GM21515 (cell line): ENCODE results near the gene SLC8A1.

Experiments used
- ATAC-seq: cut with Tn5 transposase; IDR thresholded peaks from one replicate; pipeline ENCODE4 v1.9.1; 2021; ENCODE audit not compliant: unreplicated experiment

The SLC8A1 gene

DNA sequence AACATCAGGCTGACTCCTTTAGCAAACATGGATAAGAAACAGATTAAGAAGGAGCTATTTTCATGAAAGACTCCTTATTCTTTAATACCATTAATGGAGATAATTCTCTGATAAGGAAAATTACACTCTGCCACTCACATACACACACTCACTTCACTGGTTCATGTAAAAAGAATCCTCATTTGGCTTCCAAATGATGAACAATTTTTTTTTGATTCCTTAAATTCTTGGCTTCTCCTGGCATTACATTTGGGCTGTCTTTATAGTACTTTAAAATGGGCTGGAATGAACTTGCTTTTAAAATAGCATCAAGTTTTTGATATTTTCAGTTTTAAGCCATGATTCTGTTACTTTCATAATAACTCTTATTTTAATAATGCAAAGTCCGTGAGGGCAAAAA, 328.6 kb downstream of the SLC8A1 start:
- no peak for ATAC-seq

DNA sequence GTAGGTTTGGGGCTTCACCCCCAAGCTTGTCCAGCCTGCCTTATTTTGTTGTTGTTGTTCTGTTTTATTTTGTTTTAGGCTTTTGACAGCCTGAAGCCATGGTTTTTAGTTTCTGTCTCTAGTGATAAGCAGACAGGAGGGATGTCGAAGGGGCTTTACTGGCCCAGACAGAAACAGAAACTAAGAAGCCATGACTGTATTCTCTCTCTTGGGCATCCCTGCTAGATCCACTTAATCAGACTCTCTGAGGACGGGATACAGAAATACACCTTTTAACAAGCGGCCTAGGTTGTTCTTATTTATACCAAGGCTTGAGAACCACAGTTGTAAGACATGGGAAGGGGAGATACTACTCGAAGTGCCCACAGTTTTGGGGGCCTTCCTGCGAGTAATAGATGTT, 330.9 kb downstream of the SLC8A1 start:
- ATAC-seq: no peak

DNA sequence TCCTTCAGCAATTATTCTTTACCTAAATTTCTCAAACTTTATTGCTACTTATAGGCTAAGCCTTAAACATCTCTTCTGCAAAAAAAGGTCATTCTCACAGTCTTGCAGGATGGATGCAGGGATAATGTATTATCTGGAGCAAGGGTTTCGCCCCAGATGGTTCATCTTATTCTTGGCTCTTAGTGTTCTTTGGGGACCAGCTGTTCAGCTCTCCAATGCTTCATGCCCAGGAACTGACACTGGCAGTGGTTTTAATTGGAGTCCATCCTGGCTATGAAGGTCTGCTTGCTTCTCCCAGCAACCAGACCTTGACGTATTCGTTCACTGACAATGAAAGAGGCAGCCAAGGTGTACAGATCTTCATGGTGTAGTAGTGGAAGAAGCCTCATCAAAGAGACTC, 331.9 kb downstream of the SLC8A1 start:
- ATAC-seq: no peak

DNA sequence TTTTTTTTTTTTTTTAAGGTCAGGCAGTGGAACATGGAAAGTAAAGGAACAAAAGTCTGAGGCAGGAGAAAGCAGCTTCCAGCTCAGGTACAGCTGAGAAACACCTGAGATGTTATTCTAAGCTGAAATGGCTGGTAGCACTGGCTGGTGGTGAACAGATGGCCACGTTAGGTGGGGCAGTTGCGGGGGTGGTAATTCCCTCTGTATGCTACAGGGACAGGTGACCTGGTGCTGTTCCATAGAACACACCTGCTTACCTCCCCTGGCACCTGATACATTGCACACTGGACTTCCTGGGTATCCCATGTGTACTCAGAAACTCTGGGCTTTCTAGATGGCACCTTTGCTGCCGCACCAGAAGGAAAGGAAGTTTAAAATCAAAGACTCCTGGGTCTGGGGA, 333.3 kb downstream of the SLC8A1 start:
- no peak for ATAC-seq

DNA sequence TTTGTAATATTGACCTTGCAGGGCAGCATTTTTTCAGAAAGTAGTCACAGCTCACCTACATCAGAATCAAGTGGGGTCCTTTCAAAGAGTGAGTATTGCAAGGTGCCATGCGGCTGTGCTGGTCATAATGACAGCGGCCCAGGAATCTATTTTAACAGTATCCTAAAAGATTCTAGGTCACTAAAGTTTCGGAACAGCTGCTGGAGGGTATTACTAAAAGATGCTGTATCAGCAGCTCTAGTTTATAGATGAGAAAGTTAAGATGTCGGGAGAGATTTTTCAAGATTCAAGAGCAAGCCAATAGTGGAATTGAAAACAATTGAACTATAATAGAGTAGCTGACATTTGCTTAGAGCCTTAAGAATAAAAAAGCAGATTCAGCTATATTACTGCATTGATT, 336.0 kb downstream of the SLC8A1 start:
- ATAC-seq: no peak

DNA sequence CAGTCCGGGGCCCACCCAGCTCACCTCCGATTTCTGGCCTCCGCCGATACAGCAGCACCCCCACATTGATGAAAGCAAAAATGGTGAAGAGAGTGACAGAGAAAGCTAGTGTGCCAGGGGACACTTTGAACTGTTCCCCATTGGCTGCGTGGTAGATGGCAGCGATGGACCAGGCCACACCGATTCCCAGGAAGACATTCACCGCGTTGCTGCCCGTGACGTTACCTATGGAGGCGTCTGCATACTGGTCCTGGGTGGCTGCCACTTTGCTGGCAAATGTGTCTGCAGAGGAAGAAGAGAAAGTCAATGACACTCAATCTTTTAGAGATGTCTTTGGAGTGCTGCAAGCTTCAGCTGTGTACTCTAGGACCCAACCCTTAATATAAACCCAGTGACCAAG, 336.5 kb downstream of the SLC8A1 start:
- no peak for ATAC-seq

DNA sequence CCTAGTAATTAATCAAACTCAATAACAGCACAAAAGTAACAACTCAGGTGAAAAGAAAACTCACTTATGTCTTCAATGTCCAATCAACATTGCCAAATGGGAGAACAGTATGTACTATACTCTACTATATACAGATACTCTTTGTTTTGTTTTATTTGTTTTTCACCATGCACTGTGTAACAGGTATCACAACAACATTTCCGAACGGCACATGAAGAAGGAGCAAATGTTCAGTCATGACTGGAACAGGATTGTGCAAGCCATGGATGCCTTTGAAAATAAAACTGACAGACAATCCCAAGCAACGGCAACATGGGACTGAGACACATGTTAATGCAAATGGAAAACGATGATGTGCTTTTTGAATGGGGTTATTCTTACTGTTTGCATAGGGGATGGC, 337.9 kb downstream of the SLC8A1 start:
- no peak for ATAC-seq

DNA sequence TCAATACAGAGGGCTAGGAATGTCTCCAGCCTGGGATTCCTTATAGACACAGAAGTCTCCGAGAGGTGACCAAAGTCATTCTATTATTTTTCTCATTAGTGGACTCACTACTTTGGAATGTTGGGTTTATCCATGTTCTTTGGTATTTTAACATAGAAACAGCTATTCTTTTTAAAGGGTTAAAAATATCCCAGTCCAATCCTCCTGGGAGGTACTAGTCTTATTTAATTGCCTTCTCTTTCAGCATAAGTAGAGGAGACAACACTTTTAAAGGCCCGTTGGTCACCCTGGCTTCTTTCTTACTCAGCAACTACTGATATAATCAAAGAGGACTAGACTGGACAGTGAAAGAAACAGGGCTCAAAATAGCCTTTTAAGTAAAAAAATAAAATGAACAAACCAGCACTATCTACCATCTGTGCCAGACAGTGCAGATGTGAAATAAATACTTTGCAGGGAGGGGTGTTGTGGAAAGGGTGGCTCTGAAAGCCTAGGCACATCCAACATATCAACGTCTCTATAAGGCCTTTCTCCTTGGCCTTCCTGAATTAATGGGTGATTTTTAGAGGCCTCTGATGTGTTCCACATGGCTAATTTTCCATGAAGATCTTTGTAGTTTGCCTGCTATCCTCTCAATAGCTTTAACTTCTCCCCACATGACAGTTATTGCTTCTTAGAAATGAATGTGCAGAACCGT, 338.5 kb downstream of the SLC8A1 start:
- ATAC-seq: no peak

DNA sequence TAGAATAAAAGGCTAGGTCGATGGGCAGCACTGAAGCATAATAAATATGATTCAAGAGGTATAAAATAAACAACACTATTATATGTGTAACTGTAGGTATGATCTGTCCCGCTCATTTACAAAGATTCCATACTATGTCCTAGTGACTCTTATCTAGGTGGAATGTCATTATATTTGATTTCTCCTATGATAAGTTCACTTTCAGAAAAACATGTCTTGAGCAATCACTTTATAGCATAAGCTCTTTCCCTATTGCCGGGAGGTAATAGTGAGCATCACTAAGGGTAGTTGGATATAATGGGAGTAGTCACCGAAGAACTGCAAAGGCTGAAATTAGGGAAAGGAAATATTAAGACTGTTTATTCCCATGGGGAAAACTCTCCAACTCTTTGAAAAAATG, 342.5 kb downstream of the SLC8A1 start:
- ATAC-seq: no peak

DNA sequence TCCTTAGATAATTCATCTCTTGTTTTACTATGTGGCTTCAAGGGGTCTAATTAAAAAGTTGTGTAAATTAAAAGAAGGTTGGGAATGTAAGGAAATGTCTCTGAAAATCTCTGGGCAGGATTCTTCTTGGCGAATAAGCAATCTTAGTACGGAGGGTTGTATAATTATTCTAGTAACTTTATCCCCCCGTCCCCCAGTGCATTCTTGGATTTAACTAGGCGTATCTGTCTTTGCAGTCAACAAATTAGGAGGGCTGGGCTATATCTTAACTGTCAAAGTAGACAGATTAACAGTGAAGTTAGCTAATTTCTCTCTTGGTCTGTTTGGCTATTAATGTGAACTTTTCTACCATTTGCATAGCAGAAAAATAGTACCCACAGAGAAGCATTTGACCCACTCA, 343.0 kb downstream of the SLC8A1 start:
- no peak for ATAC-seq

DNA sequence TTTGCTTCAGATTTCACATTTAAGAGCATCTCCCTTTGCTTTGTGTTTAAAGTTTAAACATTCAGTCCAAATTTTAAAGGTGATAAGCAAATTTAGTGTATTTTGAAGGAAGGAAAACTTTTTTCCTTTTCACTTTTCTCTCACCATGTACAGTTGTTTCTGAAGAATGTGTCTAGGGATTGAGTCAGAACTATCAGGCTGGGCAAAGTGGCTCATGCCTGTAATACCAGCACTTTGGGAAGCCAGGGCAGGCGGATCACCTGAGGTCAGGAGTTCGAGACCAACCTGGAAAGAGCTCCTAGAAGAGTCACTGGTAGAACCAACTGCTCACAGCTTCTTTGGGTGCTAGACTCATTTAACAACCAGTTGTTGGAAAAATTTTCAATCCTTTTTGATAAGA, 345.8 kb downstream of the SLC8A1 start:
- no peak for ATAC-seq

DNA sequence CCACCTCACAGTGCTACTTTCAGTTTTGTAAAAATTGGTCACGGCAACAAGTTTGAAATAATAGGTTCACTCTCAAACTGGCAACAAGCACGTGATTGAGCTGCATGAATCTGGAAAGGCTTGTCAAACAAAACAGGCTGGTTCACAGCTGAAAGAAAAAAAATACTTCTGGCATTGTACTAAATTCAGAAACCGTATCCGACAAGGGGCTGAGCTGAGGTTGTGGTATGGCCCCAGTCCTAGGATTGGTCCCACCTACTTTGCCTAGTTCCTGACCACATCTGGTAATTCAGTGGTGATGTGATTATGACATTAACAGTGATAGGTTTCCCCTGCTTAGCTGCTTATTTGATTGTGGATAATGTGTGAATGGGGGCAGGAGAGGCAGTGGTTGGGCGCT, 346.3 kb downstream of the SLC8A1 start:
- ATAC-seq: no peak

DNA sequence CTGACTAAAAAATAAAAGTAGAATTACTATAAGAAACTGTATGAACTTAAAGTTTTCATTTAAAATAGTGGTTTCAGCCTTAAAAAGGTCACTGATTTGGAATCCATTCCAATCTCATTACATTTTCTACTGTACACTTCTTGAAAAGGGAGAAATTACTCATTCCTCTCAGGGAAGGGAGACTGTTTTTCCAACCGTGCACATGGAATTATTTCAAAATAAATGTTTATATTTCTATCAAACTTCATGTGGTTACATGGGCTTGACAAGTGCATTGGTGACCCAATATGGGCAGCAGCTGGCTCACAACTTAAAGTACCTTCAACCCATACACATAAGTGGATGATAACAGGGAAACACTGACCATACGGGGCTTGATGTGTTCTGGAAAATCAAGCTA, 348.3 kb downstream of the SLC8A1 start:
- no peak for ATAC-seq

DNA sequence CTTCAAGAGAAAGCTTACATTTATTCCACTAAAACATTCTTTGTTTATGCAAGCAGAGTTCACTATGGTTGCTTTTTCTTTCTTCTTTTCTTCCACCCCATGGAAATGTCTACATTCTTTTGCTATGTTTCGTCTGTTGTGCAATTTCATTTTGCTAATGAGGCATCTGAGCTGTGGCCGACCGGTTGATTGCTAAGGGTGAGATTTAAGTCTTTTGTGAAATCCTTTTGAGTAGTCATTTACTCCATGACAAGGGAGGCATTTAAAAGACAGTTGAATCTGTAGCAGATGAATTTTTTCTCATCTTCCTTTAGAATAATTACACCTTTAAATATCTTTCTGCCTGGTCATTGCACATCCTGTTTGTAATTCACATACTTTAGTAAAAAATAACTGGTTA, 348.7 kb downstream of the SLC8A1 start:
- no peak for ATAC-seq

DNA sequence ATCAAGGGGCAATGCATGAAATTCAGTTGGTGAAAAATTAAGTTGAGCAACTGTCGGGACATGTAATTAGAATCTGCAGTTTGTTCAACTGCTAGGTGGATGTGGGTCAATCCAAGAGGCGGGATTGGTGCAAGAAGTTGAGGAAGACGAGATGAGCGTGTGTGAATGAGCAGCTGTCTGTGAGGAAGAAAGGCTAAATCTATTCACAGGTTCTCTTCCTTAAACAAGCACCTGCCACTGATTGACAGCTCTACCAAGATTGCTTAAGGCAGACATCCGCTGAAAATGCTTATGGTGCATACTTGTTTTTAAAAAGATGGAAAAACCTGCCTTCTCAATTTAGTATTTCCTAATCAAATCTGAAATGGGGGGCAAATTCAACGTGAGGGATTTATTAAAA, 349.4 kb downstream of the SLC8A1 start:
- ATAC-seq: no peak

DNA sequence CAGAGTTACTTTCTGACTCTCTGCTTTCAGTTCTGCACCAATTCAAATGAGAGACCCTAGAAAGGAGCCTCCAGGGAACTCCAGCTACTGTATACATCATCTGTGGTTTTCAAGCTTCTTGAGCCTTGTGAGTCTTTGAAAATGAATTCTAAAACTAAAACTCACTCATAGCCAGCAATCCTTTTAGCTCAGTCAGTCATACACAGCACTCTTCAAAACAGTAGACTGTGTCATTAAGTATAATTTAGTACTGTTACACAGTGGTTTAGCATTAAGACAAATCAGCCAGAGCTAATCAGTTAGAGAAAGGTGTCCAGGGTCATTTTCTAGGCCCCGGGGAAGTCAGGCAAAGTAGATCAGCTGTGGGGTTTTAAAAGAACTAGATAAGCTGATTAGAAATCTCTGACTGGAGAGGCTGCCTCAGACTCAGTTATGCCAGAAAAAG, 350.7 kb downstream of the SLC8A1 start:
- no peak for ATAC-seq

DNA sequence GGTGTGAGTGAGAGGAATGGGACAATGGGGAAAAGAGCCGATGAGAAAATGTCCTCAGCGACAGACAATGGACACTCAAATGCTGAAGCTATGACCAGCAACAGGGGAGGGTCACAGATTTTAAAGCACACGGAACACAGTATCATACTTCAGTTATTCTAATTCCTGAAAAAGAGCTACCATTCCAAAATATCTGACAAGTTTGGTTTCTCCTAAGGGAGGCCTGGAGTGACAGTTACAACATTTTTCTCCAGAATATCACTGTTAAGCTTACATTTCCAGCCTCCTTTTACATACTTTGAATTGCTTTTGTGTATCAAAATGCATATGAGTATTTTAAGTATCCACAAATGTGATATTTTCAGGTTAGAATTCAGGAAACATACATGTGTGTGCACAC, 351.2 kb downstream of the SLC8A1 start:
- ATAC-seq: no peak

DNA sequence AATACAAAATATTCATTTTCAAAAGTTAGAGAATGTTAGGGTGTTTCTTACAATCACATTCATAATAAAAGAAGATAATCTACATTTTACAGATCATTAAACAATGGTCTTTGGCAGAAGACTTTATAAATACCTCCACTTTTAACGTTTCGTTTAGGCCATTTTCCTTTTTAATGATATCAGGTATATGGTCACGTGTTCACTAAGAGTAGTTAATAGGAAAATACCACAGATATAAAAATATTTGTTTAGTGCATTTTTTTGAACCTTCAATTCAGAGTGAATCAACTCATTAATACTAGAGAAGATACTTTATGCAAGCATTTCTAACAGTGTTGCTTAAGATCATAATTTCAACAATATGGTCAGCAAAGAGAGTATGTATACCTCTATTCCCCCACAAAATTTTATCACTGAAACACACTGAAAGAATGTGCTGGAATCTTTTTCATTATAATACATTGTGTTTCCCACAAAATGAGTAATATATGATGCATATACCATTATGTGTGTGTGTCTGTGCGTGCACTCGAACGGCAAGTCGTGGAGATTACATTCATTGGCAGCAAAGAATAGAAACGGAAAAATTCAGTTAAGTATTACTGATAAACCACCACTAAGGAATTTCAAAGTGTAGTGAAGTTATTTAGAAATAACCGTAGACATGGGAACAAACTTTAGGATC, 353.0 kb downstream of the SLC8A1 start:
- ATAC-seq: no peak

DNA sequence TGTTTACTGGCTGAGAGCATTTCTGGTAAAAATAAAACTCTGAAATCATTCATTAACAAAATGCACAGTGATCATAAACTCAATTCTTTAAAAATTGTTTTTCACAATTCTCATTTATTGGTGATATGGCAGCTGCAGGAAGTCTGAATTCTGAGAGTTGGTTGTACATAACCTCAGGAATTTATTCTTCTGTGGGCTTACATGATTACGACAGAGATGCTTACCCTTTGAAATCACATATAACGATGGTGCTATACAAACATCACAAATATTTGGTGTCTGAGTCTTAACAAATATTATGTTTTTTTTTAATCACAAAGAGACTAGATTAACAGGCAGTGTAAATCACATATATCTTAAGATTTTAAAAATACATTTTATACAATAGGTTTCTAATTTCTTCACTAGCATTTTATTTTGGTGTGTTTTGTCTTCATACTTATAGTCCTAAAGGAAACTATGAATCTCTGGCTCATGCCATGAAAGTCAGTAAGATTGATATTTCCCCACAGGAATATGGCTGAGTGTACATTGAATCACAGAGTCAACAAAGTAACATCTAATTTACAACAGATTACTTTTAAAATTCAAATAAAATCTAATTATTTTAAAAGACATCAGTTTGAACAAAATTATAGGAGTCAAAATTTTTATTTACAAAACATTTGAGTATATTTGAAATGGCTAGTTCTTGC, 354.1 kb downstream of the SLC8A1 start:
- no peak for ATAC-seq

DNA sequence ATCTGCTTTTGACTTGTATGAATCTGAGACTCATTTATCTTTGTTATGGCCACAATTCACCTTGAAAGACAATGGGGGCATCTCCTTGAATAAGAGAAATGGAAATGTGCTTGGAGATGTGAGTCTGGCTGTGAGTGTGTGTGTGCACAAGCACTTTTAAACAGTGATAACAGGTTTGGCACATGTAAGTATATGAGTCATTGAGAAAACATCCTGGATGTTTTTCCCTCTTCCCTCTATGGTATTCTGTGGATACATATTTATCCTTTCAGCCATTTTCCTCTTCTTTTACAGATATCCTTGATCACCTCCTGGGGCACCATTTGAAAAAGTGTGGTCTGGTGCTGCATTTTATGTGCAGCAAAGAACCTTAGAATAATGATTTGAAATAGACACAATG, 355.5 kb downstream of the SLC8A1 start:
- ATAC-seq: no peak

DNA sequence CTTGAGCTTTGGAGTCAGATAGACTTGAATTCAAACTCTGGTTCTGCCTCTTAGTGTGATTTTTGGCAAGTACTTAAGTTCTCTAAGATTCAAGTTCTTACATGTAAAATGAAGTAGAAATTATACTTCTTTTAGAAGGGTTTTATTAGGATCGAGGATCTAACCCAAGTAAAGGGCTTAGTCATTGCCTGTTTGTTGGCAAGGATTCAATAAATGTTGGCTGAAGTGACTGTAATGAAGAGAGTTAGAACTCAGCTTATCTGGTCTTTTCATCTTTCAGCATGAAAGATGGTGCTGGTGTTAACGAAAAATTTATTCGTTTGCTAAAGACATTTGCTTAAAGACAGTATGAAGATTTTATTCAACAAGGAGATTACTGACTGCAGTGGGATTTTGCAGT, 356.9 kb downstream of the SLC8A1 start:
- ATAC-seq: no peak

DNA sequence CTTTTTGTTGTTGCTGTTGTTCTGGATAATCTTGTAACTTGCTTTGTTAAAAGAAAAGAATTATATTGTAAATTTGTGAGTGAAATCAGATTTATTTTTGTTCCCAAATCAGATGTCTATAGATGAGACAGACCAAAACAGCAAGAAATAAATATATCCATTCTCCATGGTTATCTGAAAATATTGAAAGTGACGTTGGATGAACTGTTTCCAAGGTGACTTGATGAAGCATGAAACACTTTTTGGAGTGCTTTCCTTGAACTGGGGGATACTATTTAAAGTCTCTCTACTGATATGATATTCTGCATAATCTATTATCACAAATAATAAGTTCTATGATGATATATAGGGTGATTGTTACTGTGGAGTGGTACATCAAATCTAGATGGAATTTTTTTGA, 357.4 kb downstream of the SLC8A1 start:
- ATAC-seq: no peak
